Measurements from ENCODE around the gene C2CD3. TPM values are rescaled to one million over a fixed set of nuclear protein-coding genes. Genes with fewer than 3 reads are reported as not detected.
"Not testable (repeated sequence)": the region's sequence is repeated elsewhere in the genome, so short reads cannot be mapped to it uniquely, and the experiment has no call there.

C2CD3 gene
- total and polyA plus RNA-seq, 4 experiments from 2014 or later: 4.5 to 52.7 (median 26.5) TPM

DNA sequence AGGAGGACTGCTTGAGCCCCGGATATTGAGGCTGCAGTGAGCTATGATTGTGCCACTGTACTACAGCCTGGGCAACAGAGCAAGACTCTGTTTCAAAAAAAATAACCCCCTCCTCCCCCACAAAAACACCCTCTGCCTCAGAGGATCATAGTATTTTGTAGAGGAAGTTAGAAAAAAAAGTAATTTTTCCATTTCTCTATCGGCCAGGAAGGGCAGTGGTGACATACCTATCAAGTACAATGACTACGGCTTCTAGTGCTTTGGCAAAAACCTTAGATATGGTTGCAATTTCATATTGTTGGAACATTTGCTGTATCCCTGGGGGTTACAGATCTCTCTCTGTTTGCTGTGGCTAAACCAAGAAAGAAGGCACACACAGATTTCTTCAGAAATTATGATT lies 28.9 kb downstream of the C2CD3 start:
- intact Hi-C loops (cut with micrococcal nuclease): no loop called here
- Mint-ChIP-seq H3K9me3 (no peaks in the 10 kb centered on the region), H3K27me3 (no peaks in the 10 kb centered on the region), H3K27ac (no peak overlapping the region), H3K4me1 (peaks cover 0 to 5% (median 1%) of the 10 kb centered on the region in 4 donors), H3K4me3 (no peak overlapping the region), H3K36me3 (peaks cover 28 to 34% of the 10 kb centered on the region in 2 donors)
- Histone ChIP-seq H3K4me1 (ENCODE audit: insufficient read depth, low read length) (no peaks in the 10 kb centered on the region), H3K27me3 (ENCODE audit: insufficient read depth, low read length) (no peaks in the 10 kb centered on the region), H3K4me3 (ENCODE audit: low read length in 2 of 2) (no peak overlapping the region), H3K36me3 (ENCODE audit: insufficient read depth, low read length) (peaks cover 10% of the 10 kb centered on the region), H3K9me3 (ENCODE audit: control insufficient read depth in 1 of 2, low read length in 2 of 2) (no peaks in the 10 kb centered on the region), H3K27ac (ENCODE audit: low read depth, low read length) (no peak overlapping the region)
- no peak for DNase-seq
- ChIA-PET POLR2A (ENCODE audit: partially characterized antibody) (no interaction called here), CTCF (ENCODE audit: partially characterized antibody) (no interaction called here)

DNA sequence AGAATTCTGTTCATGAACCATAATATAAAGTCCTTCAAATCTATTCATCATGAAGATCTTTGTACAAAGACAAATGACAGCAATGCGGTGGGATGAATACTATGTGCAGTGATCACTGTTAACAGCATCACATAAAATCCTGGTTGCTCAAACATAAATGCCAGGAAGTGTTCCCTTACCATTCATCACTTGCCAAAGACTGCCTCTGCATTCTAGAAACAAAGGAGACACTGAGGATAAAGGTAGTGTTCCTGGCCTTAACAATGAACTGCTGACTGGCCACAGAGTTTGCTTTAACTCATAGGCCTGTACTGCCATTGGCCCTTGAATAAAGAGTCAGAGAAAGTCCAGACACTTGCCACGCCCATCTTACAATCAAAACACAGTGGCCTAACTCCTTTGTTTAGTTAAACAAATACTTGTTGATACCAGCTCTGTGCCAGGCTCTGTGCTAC lies 29.5 kb downstream of the C2CD3 start:
- Histone ChIP-seq H3K4me3 (ENCODE audit: low read length in 2 of 2) (no peak overlapping the region), H3K27me3 (ENCODE audit: insufficient read depth, low read length) (no peaks in the 10 kb centered on the region), H3K27ac (ENCODE audit: low read depth, low read length) (no peak overlapping the region), H3K9me3 (ENCODE audit: control insufficient read depth in 1 of 2, low read length in 2 of 2) (no peaks in the 10 kb centered on the region), H3K4me1 (ENCODE audit: insufficient read depth, low read length) (no peaks in the 10 kb centered on the region), H3K36me3 (ENCODE audit: insufficient read depth, low read length) (peaks cover 13% of the 10 kb centered on the region)
- no peaks in the 10 kb centered on the region for H3K27me3 Mint-ChIP-seq
- CTCF ChIA-PET (ENCODE audit: partially characterized antibody): no interaction called here
- intact Hi-C loops (cut with micrococcal nuclease): no loop called here
- peaks cover 0 to 5% (median 1%) of the 10 kb centered on the region in 4 donors for H3K4me1 Mint-ChIP-seq
- DNase-seq: no peak
- no peaks in the 10 kb centered on the region for H3K9me3 Mint-ChIP-seq
- peak overlapping the region in 1 of 7 donors; percentile 16 for H3K27ac Mint-ChIP-seq
- POLR2A ChIA-PET (ENCODE audit: partially characterized antibody): no interaction called here
- peaks cover 29 to 39% of the 10 kb centered on the region in 2 donors for H3K36me3 Mint-ChIP-seq
- H3K4me3 Mint-ChIP-seq: no peak overlapping the region

DNA sequence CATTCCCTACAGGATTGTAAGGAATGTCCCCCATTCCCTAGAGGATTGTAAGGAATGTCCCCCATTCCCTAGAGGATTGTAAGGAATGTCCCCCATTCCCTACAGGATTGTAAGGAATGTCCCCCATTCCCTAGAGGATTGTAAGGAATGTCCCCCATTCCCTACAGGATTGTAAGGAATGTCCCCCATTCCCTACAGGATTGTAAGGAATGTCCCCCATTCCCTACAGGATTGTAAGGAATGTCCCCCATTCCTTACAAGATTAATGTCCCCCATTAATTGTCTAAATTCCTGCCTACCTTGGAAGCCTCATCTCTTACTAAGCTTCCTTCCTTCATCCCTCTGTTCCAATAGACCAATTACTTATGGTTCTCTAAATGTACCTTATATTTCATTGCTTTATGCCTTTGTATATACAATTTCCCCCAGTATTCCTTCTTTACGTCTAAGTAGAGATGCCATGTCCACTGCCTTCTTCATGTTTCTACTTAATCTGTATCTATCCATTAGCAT lies 30.8 kb downstream of the C2CD3 start:
- DNase-seq; H3K27ac Mint-ChIP-seq; H3K4me1 Mint-ChIP-seq; H3K27ac ChIP-seq (ENCODE audit: low read depth, low read length); H3K27me3 ChIP-seq (ENCODE audit: insufficient read depth, low read length); H3K4me3 Mint-ChIP-seq; H3K4me3 ChIP-seq (ENCODE audit: low read length in 2 of 2); H3K27me3 Mint-ChIP-seq; POLR2A ChIA-PET (ENCODE audit: partially characterized antibody); H3K4me1 ChIP-seq (ENCODE audit: insufficient read depth, low read length); intact Hi-C loops (cut with micrococcal nuclease); H3K9me3 Mint-ChIP-seq; H3K9me3 ChIP-seq (ENCODE audit: control insufficient read depth in 1 of 2, low read length in 2 of 2); CTCF ChIA-PET (ENCODE audit: partially characterized antibody): not testable (repeated sequence)
- H3K36me3 ChIP-seq (ENCODE audit: insufficient read depth, low read length): peaks cover 13% of the 10 kb centered on the region
- peaks cover 29 to 38% of the 10 kb centered on the region in 2 donors for H3K36me3 Mint-ChIP-seq

- H3K36me3 Mint-ChIP-seq: peaks cover 32 to 40% of the 10 kb centered on the region in 2 donors
- ChIA-PET CTCF (ENCODE audit: partially characterized antibody) (no interaction called here), POLR2A (ENCODE audit: partially characterized antibody) (no interaction called here)
- H3K27me3 Mint-ChIP-seq: no peaks in the 10 kb centered on the region
- DNase-seq: no peak
- Histone ChIP-seq H3K27ac (ENCODE audit: low read depth, low read length) (no peak overlapping the region), H3K36me3 (ENCODE audit: insufficient read depth, low read length) (peaks cover 13% of the 10 kb centered on the region), H3K4me3 (ENCODE audit: low read length in 2 of 2) (no peak overlapping the region), H3K27me3 (ENCODE audit: insufficient read depth, low read length) (no peaks in the 10 kb centered on the region), H3K4me1 (ENCODE audit: insufficient read depth, low read length) (no peaks in the 10 kb centered on the region), H3K9me3 (ENCODE audit: control insufficient read depth in 1 of 2, low read length in 2 of 2) (no peaks in the 10 kb centered on the region)
- intact Hi-C loops (cut with micrococcal nuclease): no loop called here
- H3K4me1 Mint-ChIP-seq: peaks cover 0 to 5% (median 1%) of the 10 kb centered on the region in 4 donors
- H3K9me3 Mint-ChIP-seq: no peaks in the 10 kb centered on the region
- no peak overlapping the region for H3K4me3 Mint-ChIP-seq
- no peak overlapping the region for H3K27ac Mint-ChIP-seq
These were observed 31.5 kb downstream of the C2CD3 start for GRCh38 chr11:74139151-74139918.

- Mint-ChIP-seq H3K27me3 (no peaks in the 10 kb centered on the region), H3K36me3 (peaks cover 37 to 45% of the 10 kb centered on the region in 2 donors), H3K4me1 (peaks cover 0 to 5% (median 1%) of the 10 kb centered on the region in 4 donors), H3K9me3 (no peaks in the 10 kb centered on the region), H3K27ac (peak overlapping the region in 2 of 7 donors; percentile 11 to 25), H3K4me3 (no peak overlapping the region)
- no peak overlapping the region for H3K27ac ChIP-seq (ENCODE audit: low read depth, low read length)
- H3K4me3 ChIP-seq (ENCODE audit: low read length in 2 of 2): no peak overlapping the region
- H3K4me1 ChIP-seq (ENCODE audit: insufficient read depth, low read length): no peaks in the 10 kb centered on the region
- ChIA-PET POLR2A (ENCODE audit: partially characterized antibody) (no interaction called here), CTCF (ENCODE audit: partially characterized antibody) (no interaction called here)
- H3K27me3 ChIP-seq (ENCODE audit: insufficient read depth, low read length): no peaks in the 10 kb centered on the region
- peaks cover 13% of the 10 kb centered on the region for H3K36me3 ChIP-seq (ENCODE audit: insufficient read depth, low read length)
- intact Hi-C loops (cut with micrococcal nuclease): no loop called here
- no peak for DNase-seq
- H3K9me3 ChIP-seq (ENCODE audit: control insufficient read depth in 1 of 2, low read length in 2 of 2): no peaks in the 10 kb centered on the region
These were observed 32.2 kb downstream of the C2CD3 start for GRCh38 chr11:74138572-74138971.

GRCh38 chr11:74138021-74138420 lies 32.8 kb downstream of the C2CD3 start:
- no peak overlapping the region for H3K4me3 Mint-ChIP-seq
- H3K4me1 Mint-ChIP-seq: peaks cover 0 to 4% (median 1%) of the 10 kb centered on the region in 4 donors
- no peaks in the 10 kb centered on the region for H3K9me3 ChIP-seq (ENCODE audit: control insufficient read depth in 1 of 2, low read length in 2 of 2)
- H3K36me3 Mint-ChIP-seq: peaks cover 42 to 48% of the 10 kb centered on the region in 2 donors
- peaks cover 17% of the 10 kb centered on the region for H3K36me3 ChIP-seq (ENCODE audit: insufficient read depth, low read length)
- no peaks in the 10 kb centered on the region for H3K27me3 Mint-ChIP-seq
- H3K27ac Mint-ChIP-seq: peak overlapping the region in 2 of 7 donors; percentile 14 to 38
- DNase-seq: no peak
- intact Hi-C loops (cut with micrococcal nuclease): no loop called here
- H3K27ac ChIP-seq (ENCODE audit: low read depth, low read length): no peak overlapping the region
- H3K27me3 ChIP-seq (ENCODE audit: insufficient read depth, low read length): no peaks in the 10 kb centered on the region
- H3K9me3 Mint-ChIP-seq: no peaks in the 10 kb centered on the region
- POLR2A ChIA-PET (ENCODE audit: partially characterized antibody): no interaction called here
- no peaks in the 10 kb centered on the region for H3K4me1 ChIP-seq (ENCODE audit: insufficient read depth, low read length)
- CTCF ChIA-PET (ENCODE audit: partially characterized antibody): no interaction called here
- H3K4me3 ChIP-seq (ENCODE audit: low read length in 2 of 2): no peak overlapping the region

GRCh38 chr11:74135127-74135840 lies 35.5 kb downstream of the C2CD3 start:
- Histone ChIP-seq H3K36me3 (ENCODE audit: insufficient read depth, low read length) (peaks cover 24% of the 10 kb centered on the region), H3K4me3 (ENCODE audit: low read length in 2 of 2) (no peak overlapping the region), H3K27me3 (ENCODE audit: insufficient read depth, low read length) (no peaks in the 10 kb centered on the region), H3K27ac (ENCODE audit: low read depth, low read length) (no peak overlapping the region), H3K9me3 (ENCODE audit: control insufficient read depth in 1 of 2, low read length in 2 of 2) (no peaks in the 10 kb centered on the region), H3K4me1 (ENCODE audit: insufficient read depth, low read length) (no peaks in the 10 kb centered on the region)
- ChIA-PET CTCF (ENCODE audit: partially characterized antibody) (no interaction called here), POLR2A (ENCODE audit: partially characterized antibody) (no interaction called here)
- no peaks in the 10 kb centered on the region for H3K4me1 Mint-ChIP-seq
- H3K9me3 Mint-ChIP-seq: no peaks in the 10 kb centered on the region
- H3K36me3 Mint-ChIP-seq: peaks cover 59 to 70% of the 10 kb centered on the region in 2 donors
- H3K27me3 Mint-ChIP-seq: no peaks in the 10 kb centered on the region
- no peak overlapping the region for H3K4me3 Mint-ChIP-seq
- DNase-seq: no peak
- H3K27ac Mint-ChIP-seq: peak overlapping the region in 1 of 7 donors; percentile 1
- intact Hi-C loops (cut with micrococcal nuclease): no loop called here

Data from CD4-positive, alpha-beta memory T cell (primary cell).